ENCODE measurements around the gene OSBPL1A.
A peak's percentile ranks its signal among the peaks of the same experiment; 100 is the strongest.

Gene OSBPL1A

GRCh38 chr18:24397694-24398368 lies at the start of gene OSBPL1A:
Gene OSBPL1A, minus strand, starts transcription at chr18:24397824. Its CDS starts 20,291 bp downstream, at chr18:24377533.
- peak; percentile 49 to 64 for DNase-seq (ENCODE audit: low read depth in 2 of 2)

- no peak for DNase-seq (ENCODE audit: low read depth in 2 of 2)
Observed at GRCh38 chr18:24446953-24447538, 49.4 kb upstream of the OSBPL1A start.

DNA sequence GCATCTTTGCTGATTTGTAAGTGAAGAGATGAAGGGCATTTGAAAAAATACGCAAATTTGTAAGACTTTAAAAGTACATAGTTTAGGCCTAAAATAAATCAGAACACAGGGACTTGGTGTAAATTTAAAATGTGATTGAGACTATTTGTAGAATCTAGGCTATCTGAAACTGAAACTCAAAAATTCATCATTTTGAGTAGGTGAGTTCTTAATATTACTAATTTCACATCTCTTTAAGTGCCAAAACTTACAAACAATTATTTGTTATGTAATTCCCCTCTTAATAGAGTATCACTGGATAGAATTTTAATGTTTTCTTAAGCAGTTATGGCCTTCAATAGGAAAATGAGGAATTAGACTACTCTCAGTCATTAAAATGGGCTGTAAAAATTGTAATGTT lies 48.8 kb upstream of the OSBPL1A start:
- no peak for DNase-seq (ENCODE audit: low read depth in 2 of 2)

- no peak for DNase-seq (ENCODE audit: low read depth in 2 of 2)
Observed at GRCh38 chr18:24443870-24444269, 46.2 kb upstream of the OSBPL1A start.

DNA sequence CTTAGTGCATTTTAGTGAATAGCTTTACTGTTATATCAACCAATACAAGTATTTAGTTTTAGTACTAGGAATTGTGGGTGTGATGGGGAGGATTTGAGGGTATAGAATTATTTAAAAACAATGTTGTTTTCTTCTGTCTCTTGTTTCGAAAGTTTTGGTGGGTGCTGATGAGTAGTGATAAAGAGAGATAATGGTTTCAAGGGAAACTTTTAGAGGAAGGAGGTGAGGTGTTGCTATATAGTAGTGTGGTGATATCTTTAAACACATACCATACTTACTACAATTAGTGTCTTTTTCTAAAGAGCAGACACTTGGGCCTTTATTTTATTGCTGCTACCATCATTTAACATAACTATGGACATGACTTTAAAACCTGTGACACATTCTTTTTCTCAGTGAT lies 39.3 kb upstream of the OSBPL1A start:
- DNase-seq (ENCODE audit: low read depth in 2 of 2), result no peak

- no peak for DNase-seq (ENCODE audit: low read depth in 2 of 2)
Observed at GRCh38 chr18:24432618-24433017, 35.0 kb upstream of the OSBPL1A start.

DNA sequence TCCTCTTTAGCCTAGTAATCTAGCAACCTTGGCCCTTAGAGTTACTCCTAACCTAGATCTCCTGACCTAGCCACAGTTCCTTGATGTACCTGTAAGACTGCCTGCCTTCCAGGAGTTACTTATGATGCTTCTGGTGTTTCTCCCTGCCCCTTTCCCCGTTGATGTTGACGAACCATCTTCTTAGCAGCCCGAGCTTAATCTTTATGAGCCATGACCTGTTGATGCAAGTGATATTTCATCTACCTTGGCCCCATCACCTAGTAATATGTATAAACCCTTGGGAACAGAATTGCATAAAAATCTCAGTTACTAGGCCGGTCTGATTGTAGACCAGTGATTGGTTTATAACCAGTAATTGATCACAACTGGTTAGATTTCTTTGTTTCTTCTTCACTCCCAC lies 31.6 kb upstream of the OSBPL1A start:
- DNase-seq (ENCODE audit: low read depth in 2 of 2), result no peak

DNA sequence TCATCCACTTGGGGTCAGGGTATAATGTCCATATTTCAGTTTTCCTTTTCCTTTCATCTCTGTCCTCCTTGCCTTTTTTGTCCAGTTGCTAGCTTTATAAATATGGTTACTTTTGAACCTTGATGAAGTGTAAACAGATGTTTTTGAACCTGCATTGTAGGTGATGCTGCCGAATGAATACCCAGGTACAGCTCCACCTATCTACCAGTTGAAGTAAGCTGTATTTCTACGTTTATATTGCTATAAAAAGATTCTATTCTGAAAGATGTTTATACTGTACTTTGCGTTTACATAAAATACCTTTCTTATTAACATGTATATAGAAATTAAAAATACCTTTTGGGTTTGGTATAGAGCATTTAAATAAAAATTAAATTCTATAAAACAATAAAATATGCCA lies 31.1 kb upstream of the OSBPL1A start:
- DNase-seq (ENCODE audit: low read depth in 2 of 2), result no peak

DNA sequence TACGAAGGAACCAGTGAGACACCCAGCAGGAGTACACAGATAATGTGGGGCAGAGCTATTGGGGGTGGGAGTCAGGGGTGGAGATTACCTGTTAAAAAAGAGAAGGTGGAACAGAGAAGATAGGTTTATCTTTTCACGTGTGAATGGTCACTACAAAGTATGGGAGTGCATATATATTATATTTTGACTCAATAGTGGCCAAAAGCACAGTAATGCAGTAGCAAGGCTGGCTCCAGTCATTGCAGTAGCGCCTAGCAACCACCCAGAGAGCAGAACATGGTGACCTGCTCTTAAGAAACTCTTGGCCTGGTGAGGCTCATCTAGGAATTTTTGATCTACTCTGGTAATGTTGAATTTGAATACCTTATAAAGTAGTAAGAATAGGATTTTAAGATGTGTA lies 29.9 kb upstream of the OSBPL1A start:
- no peak for DNase-seq (ENCODE audit: low read depth in 2 of 2)

DNA sequence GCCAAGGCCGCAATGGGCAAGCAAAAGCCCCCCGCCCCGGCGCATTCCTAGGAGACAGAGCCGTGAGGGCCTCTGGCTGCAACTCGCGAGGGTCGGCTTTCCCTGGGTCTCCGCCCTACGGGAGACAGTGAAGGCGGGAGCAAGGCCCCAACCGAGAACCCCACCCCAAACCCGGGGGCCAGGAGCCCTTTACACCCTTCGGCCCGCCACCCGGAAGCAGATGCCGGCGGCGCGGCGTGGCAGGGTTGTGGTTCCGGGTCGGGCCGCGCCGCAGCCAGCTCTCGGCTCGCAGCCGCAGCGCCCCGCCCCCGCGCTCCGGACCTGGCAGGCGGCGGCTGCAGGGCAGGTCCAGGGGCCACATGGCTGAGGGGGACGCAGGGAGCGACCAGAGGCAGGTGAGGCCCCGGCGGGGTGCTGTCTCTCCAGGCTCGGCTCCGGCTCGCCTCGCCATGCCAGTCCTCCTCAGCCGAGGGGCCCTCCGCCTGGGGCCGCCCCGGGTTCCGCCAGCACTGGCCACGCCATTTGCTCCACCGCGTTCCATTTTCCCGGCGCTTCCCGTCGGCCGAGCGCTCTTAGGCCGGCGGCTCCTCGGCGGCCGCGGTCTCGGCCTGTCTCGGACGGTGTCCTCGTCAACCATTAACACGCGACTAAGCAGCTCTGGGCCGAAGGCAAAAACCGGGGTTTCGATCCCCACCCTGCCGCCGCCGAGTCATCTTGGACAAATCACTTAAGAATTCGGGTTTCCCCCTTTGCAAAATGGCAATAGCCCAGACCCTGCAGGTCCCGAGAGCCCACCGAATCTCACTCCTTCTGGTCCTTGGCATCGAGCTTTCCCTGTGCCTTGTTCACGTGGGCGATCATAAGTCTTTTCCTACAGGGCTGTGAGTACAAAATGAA lies 29.0 kb upstream of the OSBPL1A start, which contains the start of gene IMPACT:
IMPACT (plus strand) TSS at position 273 of the 897 bp plus-strand sequence; CDS start at position 360, 87 bp downstream.
- peak; percentile 48 to 58 for DNase-seq (ENCODE audit: low read depth in 2 of 2)

DNA sequence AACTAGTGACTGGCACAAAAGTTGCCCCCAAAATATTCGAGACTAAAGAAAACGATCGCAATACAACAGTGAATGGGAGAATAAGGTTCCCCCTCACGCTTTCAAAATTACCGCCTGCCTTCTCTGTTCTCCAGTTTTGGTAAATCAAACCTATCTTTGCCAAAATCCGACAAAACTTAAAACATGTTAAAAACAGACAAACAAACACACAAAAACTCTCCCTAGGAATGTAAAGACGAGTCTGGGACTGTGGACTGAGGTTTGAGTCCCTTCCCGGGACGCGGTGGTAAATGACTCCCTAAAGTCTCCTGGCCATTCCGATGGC lies 28.4 kb upstream of the OSBPL1A start:
- no peak for DNase-seq (ENCODE audit: low read depth in 2 of 2)

DNA sequence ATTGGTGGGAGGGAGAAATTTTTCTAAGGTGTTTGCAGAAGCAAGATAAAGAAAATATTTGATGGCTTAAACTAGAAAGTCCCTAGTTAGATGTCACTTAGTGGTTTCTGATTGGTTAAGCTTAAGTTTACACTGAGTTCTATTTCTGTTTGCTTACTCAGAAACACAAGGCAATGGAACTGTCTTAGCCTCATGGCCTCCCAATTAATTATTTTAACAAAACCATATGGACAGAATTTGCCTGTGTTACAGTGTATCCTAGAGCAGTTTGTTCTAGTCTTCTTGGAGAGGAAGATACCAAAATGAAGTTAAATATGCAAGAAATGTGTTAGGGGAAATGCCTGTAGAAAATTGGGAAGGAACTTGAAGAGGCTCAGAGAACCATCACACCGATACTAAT lies 24.2 kb upstream of the OSBPL1A start:
- no peak for DNase-seq (ENCODE audit: low read depth in 2 of 2)

- DNase-seq (ENCODE audit: low read depth in 2 of 2), result no peak
Observed at GRCh38 chr18:24420551-24420950, 22.9 kb upstream of the OSBPL1A start.

GRCh38 chr18:24417480-24417879 lies 19.9 kb upstream of the OSBPL1A start:
- no peak for DNase-seq (ENCODE audit: low read depth in 2 of 2)

DNA sequence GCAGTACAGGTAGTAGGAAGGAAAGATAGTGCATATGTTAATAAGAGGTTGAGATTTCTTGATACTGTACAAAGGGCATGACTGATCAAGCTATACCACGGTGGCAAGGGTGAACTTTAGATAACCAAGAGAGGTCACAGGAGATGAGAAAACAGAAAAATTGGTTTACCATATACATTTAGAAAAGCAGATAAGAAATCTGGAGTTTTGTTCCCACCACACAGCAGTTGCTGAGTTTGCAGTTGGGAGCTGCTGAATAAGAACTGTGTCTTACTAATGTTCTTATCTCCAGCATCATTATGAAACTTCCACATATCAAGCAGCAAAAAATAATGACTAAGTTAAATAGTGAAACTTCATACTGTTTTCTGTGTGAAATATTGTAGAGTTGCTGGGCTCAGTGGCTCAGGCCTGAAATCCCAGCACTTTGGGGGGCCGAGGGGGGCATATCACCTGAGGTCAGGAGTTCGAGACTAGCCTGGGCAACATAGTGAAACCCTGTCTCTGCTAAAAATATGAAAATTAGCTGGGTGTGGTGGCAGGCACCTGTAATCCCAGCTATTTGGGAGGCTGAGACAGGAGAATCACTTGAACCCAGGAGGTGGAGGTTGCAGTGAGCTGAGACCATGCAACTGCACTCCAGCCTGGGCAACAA lies 16.9 kb upstream of the OSBPL1A start:
- no peak for DNase-seq (ENCODE audit: low read depth in 2 of 2)

DNA sequence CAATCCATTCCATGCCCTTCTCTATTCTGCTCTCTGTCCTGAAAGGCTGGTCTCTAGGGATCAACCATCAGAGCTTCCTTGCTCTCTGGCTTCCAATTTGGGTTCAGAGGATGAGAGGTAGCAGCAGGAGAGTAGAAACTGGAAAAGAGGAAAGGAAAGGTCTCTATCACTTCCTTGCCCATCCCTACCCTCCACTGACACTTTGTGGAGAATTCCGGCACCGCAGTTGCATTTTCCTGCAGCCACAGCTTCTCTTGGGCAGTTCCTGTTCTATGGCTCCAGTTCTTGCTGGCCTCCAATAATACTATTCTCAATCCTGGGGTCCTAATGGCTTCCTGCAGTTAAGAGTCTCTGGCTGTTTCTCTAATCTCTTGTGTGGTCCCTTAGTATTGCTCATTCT lies 15.5 kb upstream of the OSBPL1A start:
- DNase-seq (ENCODE audit: low read depth in 2 of 2), result no peak

DNA sequence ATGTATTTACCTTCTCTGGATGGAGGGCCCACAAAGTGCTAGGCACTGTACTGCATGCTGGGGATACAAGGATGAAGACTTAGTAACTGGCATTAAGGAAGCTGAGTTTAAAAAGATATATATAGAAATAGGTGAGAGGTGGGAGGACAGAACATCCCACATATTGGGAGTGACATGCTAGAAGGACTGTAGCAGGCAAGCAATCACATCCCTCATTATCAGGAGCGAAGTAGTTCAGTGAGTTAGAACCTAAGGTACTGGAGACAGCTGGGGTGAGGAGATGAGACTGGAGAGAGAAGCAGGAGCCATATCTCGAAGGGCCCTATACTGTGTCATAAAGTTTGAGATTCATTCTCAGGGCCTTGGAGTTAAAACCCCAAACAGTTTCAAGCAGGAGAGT lies 10.9 kb upstream of the OSBPL1A start:
- DNase-seq (ENCODE audit: low read depth in 2 of 2), result no peak

DNA sequence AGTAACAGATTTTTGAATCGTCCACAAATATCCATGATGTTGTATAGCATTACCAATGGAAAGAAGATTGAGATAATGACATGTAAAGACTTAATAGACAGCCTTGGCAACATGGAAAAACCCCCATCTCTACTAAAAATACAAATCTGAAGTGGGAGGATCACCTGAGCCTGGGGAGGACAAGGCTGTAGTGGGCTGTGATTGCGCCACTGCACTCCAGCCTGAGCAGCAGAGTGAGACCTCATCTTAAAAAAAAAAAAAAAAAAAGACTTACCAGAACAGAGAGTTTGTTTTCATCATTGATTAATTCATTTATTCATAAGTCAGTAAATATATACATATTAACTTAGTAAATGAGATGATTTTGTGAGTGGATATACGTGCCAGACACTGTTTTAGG lies 7.0 kb upstream of the OSBPL1A start:
- no peak for DNase-seq (ENCODE audit: low read depth in 2 of 2)

- no peak for DNase-seq (ENCODE audit: low read depth in 2 of 2)
Observed at GRCh38 chr18:24403076-24403475, 5.5 kb upstream of the OSBPL1A start.

DNA sequence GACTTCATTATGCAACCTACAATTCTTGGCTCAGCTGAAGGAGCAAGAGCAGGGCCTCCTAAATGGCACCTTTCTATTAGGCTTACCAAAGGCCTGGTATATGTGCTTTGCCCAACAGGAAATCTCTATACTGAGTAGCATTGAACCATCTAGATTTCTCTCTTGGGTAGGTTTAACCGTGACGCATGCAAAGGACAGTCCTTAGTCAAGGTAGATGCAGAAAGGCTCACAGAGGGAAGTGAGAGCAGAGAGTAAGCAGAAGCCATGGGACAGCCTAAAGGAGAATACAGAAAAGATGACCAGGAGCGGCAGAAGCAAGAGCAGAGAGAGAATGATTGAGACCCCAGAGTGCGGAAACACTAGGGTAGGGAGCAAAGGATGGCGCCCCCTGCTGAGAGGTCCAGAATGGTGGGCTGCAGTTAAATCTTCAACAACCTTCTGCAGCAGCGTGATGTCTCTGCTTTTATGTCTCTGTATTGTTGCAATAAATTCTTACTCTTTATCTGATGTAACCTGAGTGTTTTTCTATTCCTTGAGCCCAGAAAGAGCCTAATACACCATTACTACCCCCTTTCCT lies 4.7 kb upstream of the OSBPL1A start:
- DNase-seq (ENCODE audit: low read depth in 2 of 2), result no peak

GRCh38 chr18:24400587-24400986 lies 3.0 kb upstream of the OSBPL1A start:
- no peak for DNase-seq (ENCODE audit: low read depth in 2 of 2)

- DNase-seq (ENCODE audit: low read depth in 2 of 2), result no peak
Observed at GRCh38 chr18:24398540-24398939, 916 bp upstream of the OSBPL1A start.
